Measurements from ENCODE around the gene IL1RAPL1. TPM values are rescaled to one million over a fixed set of nuclear protein-coding genes. Genes with fewer than 3 reads are reported as not detected.
"Not testable (repeated sequence)": the region's sequence is repeated elsewhere in the genome, so short reads cannot be mapped to it uniquely, and the experiment has no call there.

IL1RAPL1 gene
- total RNA-seq, 4 donors from 2014 or later, result 8.2 to 10.9 (median 8.8) TPM

- no peak for DNase-seq (ENCODE audit: low spot score in 2 of 2)
- WGBS, 2 donors, result 85 to 88% methylated on average over 2 of the region's 2 CpGs
- Histone ChIP-seq H3K4me3 (no peak overlapping the region), H3K9me3 (no peaks in the 10 kb centered on the region), H3K36me3 (no peaks in the 10 kb centered on the region), H3K4me1 (peaks cover 0 to 7% (median 0%) of the 10 kb centered on the region in 4 donors), H3K27ac (no peak overlapping the region), H3K27me3 (no peaks in the 10 kb centered on the region)
- no peak for TF ChIP-seq EP300 (IDR thresholded peaks at IDR 0.05)
- TF ChIP-seq POLR2A (IDR thresholded peaks at IDR 0.05), result no peak
- TF ChIP-seq CTCF (IDR thresholded peaks at IDR 0.05), result no peak
Measured at GRCh38 chrX:28757290-28757689, 170.0 kb downstream of the IL1RAPL1 start.

DNA sequence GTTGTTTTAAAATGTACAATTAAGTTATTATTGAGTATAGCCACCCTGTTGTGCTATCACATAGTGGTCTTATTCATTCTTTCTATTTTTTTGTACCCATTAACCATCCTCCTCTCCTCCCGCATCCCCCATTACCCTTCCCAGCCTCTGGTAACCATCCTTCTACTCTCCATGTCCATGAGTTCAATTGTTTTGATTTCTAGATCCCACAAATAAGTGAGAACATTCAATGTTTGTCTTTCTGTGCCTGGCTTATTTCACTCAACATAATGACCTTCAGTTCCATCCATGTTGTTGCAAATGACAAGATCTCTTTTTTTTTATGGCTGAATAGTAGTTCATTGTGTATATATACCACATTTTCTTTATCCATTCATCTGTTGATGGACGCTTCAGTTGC is 179.3 kb downstream of the IL1RAPL1 start:
- not testable (repeated sequence) for H3K4me3 ChIP-seq

DNA sequence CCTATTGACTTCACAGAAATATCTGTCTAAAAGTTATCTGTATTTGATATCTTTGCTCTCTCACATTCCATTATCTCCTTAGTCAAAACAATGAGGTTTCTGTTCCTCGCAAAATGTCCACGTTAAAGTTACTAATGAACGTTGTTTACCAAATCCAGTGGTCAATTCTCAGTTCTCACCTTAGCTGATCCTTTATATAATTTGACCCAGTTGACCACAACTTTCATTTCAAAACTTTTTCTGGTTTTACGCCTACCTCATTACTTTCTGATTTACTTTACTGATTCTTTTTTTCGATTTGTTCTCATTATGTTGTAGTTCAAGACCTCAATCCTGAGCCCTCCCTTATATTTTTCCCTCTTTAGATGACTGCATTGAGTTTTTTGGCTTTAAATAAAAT is 186.6 kb downstream of the IL1RAPL1 start:
- no peak for TF ChIP-seq POLR2A (IDR thresholded peaks at IDR 0.05)
- DNase-seq (ENCODE audit: low spot score in 2 of 2), result no peak
- WGBS, 2 donors, result 76 to 77% methylated on average over 5 of the region's 5 CpGs
- Histone ChIP-seq H3K4me3 (no peak overlapping the region), H3K27me3 (no peaks in the 10 kb centered on the region), H3K9me3 (no peaks in the 10 kb centered on the region), H3K4me1 (no peaks in the 10 kb centered on the region), H3K36me3 (no peaks in the 10 kb centered on the region), H3K27ac (no peak overlapping the region)

More for the DNA sequence above, 179.3 kb downstream of the IL1RAPL1 start:
- H3K4me1 ChIP-seq; H3K9me3 ChIP-seq; DNase-seq (ENCODE audit: low spot score in 2 of 2); H3K27ac ChIP-seq; H3K36me3 ChIP-seq; H3K27me3 ChIP-seq: not testable (repeated sequence)
- 48 to 51% methylated on average over 2 of the region's 2 CpGs for WGBS, 2 donors

DNA sequence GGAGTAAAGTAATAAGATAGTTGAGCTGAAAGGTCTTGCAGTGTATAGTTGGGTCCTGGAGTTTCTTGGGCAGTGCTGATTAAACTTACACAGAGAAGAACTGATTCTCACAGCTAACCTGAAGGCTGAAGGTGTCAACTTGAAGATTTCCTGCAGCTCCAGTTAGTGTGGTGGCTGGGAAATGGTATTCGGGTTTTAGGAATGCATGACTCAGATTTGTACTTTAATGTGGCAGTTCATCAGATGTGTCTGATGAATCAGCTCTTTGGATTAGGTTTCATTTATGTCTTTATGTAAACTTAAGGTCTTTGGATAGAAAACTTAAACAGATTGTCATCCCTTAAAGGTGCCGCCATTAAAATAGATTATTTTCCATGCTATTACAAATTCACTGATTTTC is 200.0 kb downstream of the IL1RAPL1 start:
- no peak overlapping the region for H3K27ac ChIP-seq
- no peaks in the 10 kb centered on the region for H3K9me3 ChIP-seq
- H3K27me3 ChIP-seq, result no peaks in the 10 kb centered on the region
- no peak for DNase-seq (ENCODE audit: low spot score in 2 of 2)
- no peak overlapping the region for H3K4me3 ChIP-seq
- no peaks in the 10 kb centered on the region for H3K36me3 ChIP-seq
- 68 to 77% methylated on average over 2 of the region's 2 CpGs for WGBS, 2 donors
- TF ChIP-seq CTCF (IDR thresholded peaks at IDR 0.05) (no peak), POLR2A (IDR thresholded peaks at IDR 0.05) (no peak), EP300 (IDR thresholded peaks at IDR 0.05) (no peak)
- no peaks in the 10 kb centered on the region for H3K4me1 ChIP-seq

DNA sequence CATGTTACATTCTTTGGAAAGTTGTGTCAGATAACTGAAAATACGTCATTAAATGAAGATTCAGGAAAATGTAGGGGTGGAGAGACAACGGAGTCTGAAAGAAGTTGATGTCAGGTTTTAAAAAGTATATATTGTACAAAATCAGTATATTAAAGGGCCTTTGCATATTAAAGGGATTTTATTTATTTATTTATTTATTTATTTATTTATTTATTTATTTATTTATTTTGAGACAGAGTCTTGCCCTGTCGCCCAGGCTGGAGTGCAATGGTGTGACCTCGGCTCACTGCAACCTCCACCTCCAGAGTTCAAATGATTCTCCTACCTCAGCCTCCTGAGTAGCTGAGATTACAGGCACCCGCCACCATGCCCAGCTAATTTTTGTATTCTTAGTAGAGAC is 213.4 kb downstream of the IL1RAPL1 start:
- H3K36me3 ChIP-seq; H3K27me3 ChIP-seq; H3K9me3 ChIP-seq; H3K27ac ChIP-seq; H3K4me1 ChIP-seq; DNase-seq (ENCODE audit: low spot score in 2 of 2); H3K4me3 ChIP-seq: not testable (repeated sequence)
- 89 to 95% methylated on average over 5 of the region's 5 CpGs for WGBS, 2 donors

- TF ChIP-seq POLR2A (IDR thresholded peaks at IDR 0.05) (no peak), CTCF (IDR thresholded peaks at IDR 0.05) (no peak), EP300 (IDR thresholded peaks at IDR 0.05) (no peak)
- DNase-seq (ENCODE audit: low spot score in 2 of 2), result no peak
- H3K4me1 ChIP-seq, result no peaks in the 10 kb centered on the region
- H3K27me3 ChIP-seq, result no peaks in the 10 kb centered on the region
- no peaks in the 10 kb centered on the region for H3K9me3 ChIP-seq
- H3K4me3 ChIP-seq, result no peak overlapping the region
- no peak overlapping the region for H3K27ac ChIP-seq
- H3K36me3 ChIP-seq, result no peaks in the 10 kb centered on the region
- 38 to 44% methylated on average over 1 of the region's 1 CpG for WGBS, 2 donors
Measured at GRCh38 chrX:28802625-28803024, 215.4 kb downstream of the IL1RAPL1 start.

- no peaks in the 10 kb centered on the region for H3K9me3 ChIP-seq
- no peaks in the 10 kb centered on the region for H3K27me3 ChIP-seq
- H3K4me1 ChIP-seq, result no peaks in the 10 kb centered on the region
- no peaks in the 10 kb centered on the region for H3K36me3 ChIP-seq
- no peak for DNase-seq (ENCODE audit: low spot score in 2 of 2)
- WGBS, 2 donors, result 58 to 79% methylated on average over 1 of the region's 1 CpG
- TF ChIP-seq POLR2A (IDR thresholded peaks at IDR 0.05) (no peak), CTCF (IDR thresholded peaks at IDR 0.05) (no peak), EP300 (IDR thresholded peaks at IDR 0.05) (no peak)
- H3K27ac ChIP-seq, result no peak overlapping the region
- no peak overlapping the region for H3K4me3 ChIP-seq
Measured at GRCh38 chrX:28835991-28836390, 248.7 kb downstream of the IL1RAPL1 start.

Measured in tibial nerve (tissue), 4 donors.